Mesenchymal stem cell (in vitro differentiated cells and primary cell): ENCODE data around the gene RCN1. TPM values are rescaled to one million over a fixed set of nuclear protein-coding genes. Genes with fewer than 3 reads are reported as not detected.

Experiments used
- DNase-seq: peaks from one replicate; pipeline ENCODE4 v3.0.0-alpha.2; 2013
- H2AFZ ChIP-seq: one replicate; pipeline ENCODE4 v1.6.1; 2013; ENCODE audit warnings: low read depth, mild to moderate bottlenecking, control low read depth, inconsistent platforms, low read length, moderate library complexity
- H2AK5ac ChIP-seq: 2 replicates; pipeline ENCODE4 v1.6.1; 2013; ENCODE audit warnings: low read length, moderate library complexity, mild to moderate bottlenecking, inconsistent platforms; ENCODE audit not compliant: severe bottlenecking
- H2BK120ac ChIP-seq: one replicate; pipeline ENCODE4 v1.6.1; 2013; ENCODE audit warnings: low read depth, mild to moderate bottlenecking, inconsistent platforms, low read length, moderate library complexity
- H2BK12ac ChIP-seq, 2 experiments: one replicate each; pipeline ENCODE4 v1.6.1; 2013; ENCODE audit warnings: inconsistent platforms in 2 of 2, low read length in 2 of 2, mild to moderate bottlenecking in 2 of 2, moderate library complexity in 2 of 2, control low read depth in 1 of 2
- H2BK15ac ChIP-seq: one replicate; pipeline ENCODE4 v1.6.1; 2013; ENCODE audit warnings: mild to moderate bottlenecking, low read depth, inconsistent platforms; ENCODE audit not compliant: poor library complexity, severe bottlenecking
- H2BK5ac ChIP-seq: 2 replicates; pipeline ENCODE4 v1.6.1; 2013; ENCODE audit warnings: low read depth, mild to moderate bottlenecking, low read length, control low read depth, inconsistent platforms; ENCODE audit not compliant: poor library complexity, severe bottlenecking
- H3K14ac ChIP-seq, 2 experiments: one replicate each; pipeline ENCODE4 v1.6.1; 2013; ENCODE audit warnings: inconsistent platforms in 2 of 2, low read length in 2 of 2, control low read depth in 1 of 2, mild to moderate bottlenecking in 1 of 2, moderate library complexity in 1 of 2
- H3K18ac ChIP-seq, 2 experiments: one replicate each; pipeline ENCODE4 v1.6.1; 2013; ENCODE audit warnings: inconsistent platforms in 2 of 2, low read length in 2 of 2, control low read depth in 1 of 2, low read depth in 1 of 2, mild to moderate bottlenecking in 1 of 2
- H3K23ac ChIP-seq, 2 experiments: one replicate each; pipeline ENCODE4 v1.6.1; 2013; ENCODE audit warnings: inconsistent platforms in 2 of 2, low read length in 2 of 2, mild to moderate bottlenecking in 2 of 2, moderate library complexity in 2 of 2, control low read depth in 1 of 2
- H3K27ac ChIP-seq: 2 replicates; pipeline ENCODE4 v1.5.1; 2013; ENCODE audit warnings: mild to moderate bottlenecking, moderate library complexity, low read length, control low read depth, inconsistent platforms; ENCODE audit not compliant: poor library complexity, severe bottlenecking
- H3K27me3 ChIP-seq, 2 experiments: 2 replicates each; pipeline versions ENCODE4 v1.6.1 to v1.7.0; 2013; ENCODE audit warnings: low read length in 2 of 2, mild to moderate bottlenecking in 2 of 2, moderate library complexity in 2 of 2, control low read depth in 1 of 2, inconsistent platforms in 1 of 2; ENCODE audit not compliant: control insufficient read depth in 1 of 2, insufficient read depth in 1 of 2
- H3K36me3 ChIP-seq, 2 experiments: 2 replicates each; pipeline versions ENCODE4 v1.6.1 to v1.7.0; 2013; ENCODE audit warnings: low read length in 2 of 2, control low read depth in 1 of 2, inconsistent platforms in 1 of 2, low read depth in 1 of 2, mild to moderate bottlenecking in 1 of 2; ENCODE audit not compliant: insufficient read depth in 2 of 2, control insufficient read depth in 1 of 2
- H3K4ac ChIP-seq, 2 experiments: one replicate each; pipeline ENCODE4 v1.6.1; 2013; ENCODE audit warnings: inconsistent platforms in 2 of 2, low read length in 2 of 2, mild to moderate bottlenecking in 2 of 2, moderate library complexity in 2 of 2, control low read depth in 1 of 2, low read depth in 1 of 2
- H3K4me1 ChIP-seq: 2 replicates; pipeline ENCODE4 v1.6.1; 2013; ENCODE audit warnings: low read depth, low read length, control low read depth; ENCODE audit not compliant: control insufficient read depth, insufficient read depth
- H3K4me2 ChIP-seq: 2 replicates; pipeline ENCODE4 v1.6.1; 2013; ENCODE audit warnings: low read length, mild to moderate bottlenecking, inconsistent platforms; ENCODE audit not compliant: poor library complexity, severe bottlenecking
- H3K4me3 ChIP-seq, 2 experiments: 2 replicates each; pipeline versions ENCODE4 v1.5.1 to v1.7.0; 2013; ENCODE audit warnings: low read length in 2 of 2, mild to moderate bottlenecking in 2 of 2, control low read depth in 1 of 2, low read depth in 1 of 2; ENCODE audit not compliant: insufficient read depth in 1 of 2
- H3K79me1 ChIP-seq: replicated peaks from 2 replicates; pipeline ENCODE4 v1.6.1; 2013; ENCODE audit warnings: mild to moderate bottlenecking, control low read depth, low read length, inconsistent platforms; ENCODE audit not compliant: poor library complexity, severe bottlenecking
- H3K9ac ChIP-seq: 2 replicates; pipeline ENCODE4 v1.7.0; 2013; ENCODE audit warnings: mild to moderate bottlenecking, low read length, moderate library complexity
- H3K9me3 ChIP-seq: 2 replicates; pipeline ENCODE4 v1.7.0; 2013; ENCODE audit warnings: mild to moderate bottlenecking, low read length; ENCODE audit not compliant: control insufficient read depth
- H4K8ac ChIP-seq: one replicate; pipeline ENCODE4 v1.6.1; 2013; ENCODE audit warnings: inconsistent platforms, mild to moderate bottlenecking, low read length, moderate library complexity
- H4K91ac ChIP-seq: one replicate; pipeline ENCODE4 v1.6.1; 2013; ENCODE audit warnings: mild to moderate bottlenecking, low read length, inconsistent platforms
- WGBS: methylation state at CpG from one replicate; pipeline ENCODE4 v1.1.7; 2013; ENCODE audit warnings: mixed read lengths; 5-methylcytosine and 5-hydroxymethylcytosine counted together
- polyA plus RNA-seq, 2 experiments: library from polyadenylated mRNA; stranded (reverse); fragments of 200-250 nt; gene quantifications; one replicate each; pipeline ENCODE4 v1.2.3, GENCODE V29; 2013

Gene RCN1
- polyA plus RNA-seq (2013, experiment 1 of 2) = 505 TPM
- polyA plus RNA-seq (2013, experiment 2 of 2) = 505 TPM

DNA sequence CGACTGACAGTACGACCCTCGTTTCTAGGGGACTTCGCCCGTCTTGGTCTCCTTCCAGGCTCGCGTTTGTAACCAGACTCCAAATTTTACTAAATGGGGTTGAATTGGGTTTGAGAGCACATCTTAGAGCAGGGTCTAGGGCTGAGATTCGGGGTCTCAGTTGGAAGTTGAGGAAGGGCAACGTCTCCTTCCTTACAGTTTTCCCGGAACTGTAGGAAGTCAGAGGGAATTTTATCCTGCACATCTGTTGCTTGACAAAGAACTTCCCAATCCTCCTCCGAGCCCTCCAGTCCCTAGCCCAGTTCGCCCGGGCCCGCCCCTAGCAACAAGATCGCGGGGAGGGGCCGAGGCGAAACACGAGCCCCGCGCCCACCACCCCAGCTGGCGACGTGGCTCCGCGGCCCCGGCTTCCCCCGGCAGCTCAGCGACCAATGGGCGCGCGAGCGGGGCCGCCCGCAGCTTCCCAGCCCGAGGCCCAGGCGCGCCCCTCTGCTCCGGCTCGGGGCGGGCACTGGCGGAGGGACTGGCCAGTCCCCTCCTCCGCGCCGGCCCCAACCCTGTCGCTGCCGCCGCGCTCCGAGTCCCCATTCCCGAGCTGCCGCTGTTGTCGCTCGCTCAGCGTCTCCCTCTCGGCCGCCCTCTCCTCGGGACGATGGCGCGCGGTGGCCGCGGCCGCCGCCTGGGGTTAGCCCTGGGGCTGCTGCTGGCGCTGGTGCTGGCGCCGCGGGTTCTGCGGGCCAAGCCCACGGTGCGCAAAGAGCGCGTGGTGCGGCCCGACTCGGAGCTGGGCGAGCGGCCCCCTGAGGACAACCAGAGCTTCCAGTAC lies at the start of gene RCN1:
Gene RCN1 (plus strand): TSS at position 530 of the 826 bp plus-strand sequence. CDS start 123 bp downstream, at position 653.
- Histone ChIP-seq H2AFZ (no peak within 1 kb of the TSS), H3K79me1 (peaks cover 2% of the 10 kb centered on the region), H3K27me3 (no peaks in the 10 kb centered on the region), H3K14ac (peak within 1 kb of the TSS in 1 of 2 experiments; percentile 78), H2BK120ac (peak within 1 kb of the TSS; percentile 50), H3K27ac (peak within 1 kb of the TSS; percentile 90), H3K36me3 (no peaks in the 10 kb centered on the region), H3K18ac (peak within 1 kb of the TSS; percentile 88 to 95), H3K4ac (peak within 1 kb of the TSS; percentile 88 to 96), H3K4me2 (peak within 1 kb of the TSS; percentile 64), H4K91ac (peak within 1 kb of the TSS; percentile 87), H3K9me3 (no peaks in the 10 kb centered on the region), H3K4me1 (peaks cover 22% of the 10 kb centered on the region), H3K23ac (peak within 1 kb of the TSS; percentile 51 to 57), H3K4me3 (peak within 1 kb of the TSS; percentile 76 to 82), H2AK5ac (peak within 1 kb of the TSS; percentile 14), H2BK12ac (peak within 1 kb of the TSS in 1 of 2 experiments; percentile 65), H3K9ac (peak within 1 kb of the TSS; percentile 94), H2BK5ac (peak within 1 kb of the TSS; percentile 86), H2BK15ac (peak within 1 kb of the TSS; percentile 73), H4K8ac (peak within 1 kb of the TSS; percentile 90)
- peak; percentile 91 for DNase-seq
- 4% methylated on average over 30 of the region's 79 CpGs for WGBS

DNA sequence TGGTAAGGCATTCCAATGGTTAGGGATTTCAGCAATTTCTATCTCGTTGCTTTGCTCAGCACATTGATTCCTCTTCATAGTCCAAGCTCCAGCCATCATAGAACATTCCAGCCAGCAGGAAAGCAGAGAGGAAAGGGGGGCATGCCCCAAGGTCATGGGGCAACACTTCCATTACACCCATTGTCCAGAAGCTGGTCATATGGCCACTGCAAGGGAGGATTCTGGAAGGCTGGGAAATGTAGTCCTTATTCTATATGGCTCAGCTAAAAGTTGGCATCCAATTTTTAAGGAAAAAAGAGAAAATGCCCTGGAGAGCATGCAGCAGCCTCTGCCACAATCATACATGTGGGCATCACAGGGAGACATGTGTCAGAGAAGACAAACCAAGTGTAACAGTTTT lies 47.1 kb upstream of the RCN1 start:
- H3K27me3 ChIP-seq = peaks cover 10 to 21% of the 10 kb centered on the region in 2 experiments
- no peak for DNase-seq
- H3K14ac ChIP-seq = no peak overlapping the region
- H3K4me1 ChIP-seq = no peaks in the 10 kb centered on the region
- H2BK12ac ChIP-seq = no peak overlapping the region
- WGBS = 31% methylated on average over 1 of the region's 1 CpG
- no peaks in the 10 kb centered on the region for H3K36me3 ChIP-seq
- H4K8ac ChIP-seq = no peak overlapping the region
- H3K23ac ChIP-seq = no peak overlapping the region
- no peak overlapping the region for H2AFZ ChIP-seq
- no peak overlapping the region for H4K91ac ChIP-seq
- H2BK5ac ChIP-seq = no peak overlapping the region
- no peak overlapping the region for H3K27ac ChIP-seq
- H3K18ac ChIP-seq = no peak overlapping the region
- no peaks in the 10 kb centered on the region for H3K9me3 ChIP-seq
- H3K9ac ChIP-seq = no peak overlapping the region
- H3K4me3 ChIP-seq = no peak overlapping the region
- H2AK5ac ChIP-seq = no peak overlapping the region
- no peak overlapping the region for H3K4ac ChIP-seq
- H3K4me2 ChIP-seq = no peak overlapping the region
- no peaks in the 10 kb centered on the region for H3K79me1 ChIP-seq
- no peak overlapping the region for H2BK120ac ChIP-seq
- H2BK15ac ChIP-seq = no peak overlapping the region

DNA sequence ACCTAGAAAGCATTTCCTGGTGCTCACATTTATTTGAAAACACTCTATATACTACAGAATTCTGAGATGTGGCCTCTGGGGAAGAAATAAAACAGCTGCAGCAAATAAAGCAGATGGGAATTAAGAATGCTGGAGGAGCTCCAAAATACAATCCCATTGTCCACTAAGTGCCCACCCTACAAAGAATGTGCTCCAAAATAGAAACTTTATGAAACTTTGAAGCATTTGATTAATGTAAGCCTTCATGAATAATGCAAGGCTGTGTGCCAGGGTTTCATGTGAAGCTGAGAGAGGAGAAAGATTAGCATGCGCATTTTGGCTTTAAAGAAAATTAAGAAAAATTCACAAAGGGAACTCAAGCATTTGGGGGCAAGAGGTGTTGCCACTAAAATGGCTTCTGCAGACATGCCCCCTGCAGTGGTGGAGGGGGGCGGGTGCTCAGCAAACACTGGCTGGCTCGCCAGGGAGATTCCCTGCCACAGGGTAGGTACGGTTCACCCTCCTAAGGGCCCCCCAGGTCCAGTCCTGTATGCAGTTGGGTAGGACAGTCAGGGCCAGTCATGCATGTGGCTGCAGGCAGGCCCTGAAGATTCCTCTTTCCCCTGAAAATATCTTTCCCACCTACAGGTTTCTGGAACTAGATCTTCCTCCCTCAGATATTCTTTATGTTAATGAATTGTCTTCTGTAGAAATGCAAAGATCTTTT lies 46.6 kb upstream of the RCN1 start:
- Histone ChIP-seq H3K4me3 (no peak overlapping the region), H2AK5ac (no peak overlapping the region), H3K9me3 (no peaks in the 10 kb centered on the region), H3K23ac (no peak overlapping the region), H3K18ac (no peak overlapping the region), H2BK120ac (no peak overlapping the region), H4K8ac (no peak overlapping the region), H3K79me1 (no peaks in the 10 kb centered on the region), H4K91ac (no peak overlapping the region), H3K27ac (no peak overlapping the region), H2AFZ (no peak overlapping the region), H2BK15ac (no peak overlapping the region), H2BK12ac (no peak overlapping the region), H3K14ac (no peak overlapping the region), H3K9ac (no peak overlapping the region), H3K4me2 (no peak overlapping the region), H3K36me3 (no peaks in the 10 kb centered on the region), H3K4me1 (no peaks in the 10 kb centered on the region), H3K27me3 (peaks cover 12 to 23% of the 10 kb centered on the region in 2 experiments), H2BK5ac (no peak overlapping the region), H3K4ac (no peak overlapping the region)
- DNase-seq = no peak
- WGBS = 84% methylated on average over 4 of the region's 4 CpGs

DNA sequence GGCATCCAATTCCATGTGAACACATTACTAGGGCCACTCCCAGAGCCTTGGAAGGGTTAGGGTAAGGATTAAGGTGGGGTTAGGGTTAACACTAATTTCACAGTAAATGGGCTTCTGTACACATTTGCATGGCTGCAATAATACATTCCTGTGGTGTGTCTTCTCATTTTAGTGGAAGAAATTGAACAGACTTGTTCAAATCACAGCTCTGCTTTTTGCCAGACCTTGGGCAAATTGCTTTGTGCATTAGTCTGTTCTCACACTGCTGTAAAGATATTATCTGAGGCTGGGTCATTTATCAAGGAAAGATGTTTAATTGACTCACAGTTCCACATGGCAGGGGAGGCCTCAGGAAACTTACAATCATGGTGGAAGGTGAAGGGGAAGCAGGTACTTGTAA lies 45.4 kb upstream of the RCN1 start:
- no peak overlapping the region for H3K23ac ChIP-seq
- no peak overlapping the region for H2BK12ac ChIP-seq
- no peak overlapping the region for H3K4ac ChIP-seq
- DNase-seq = no peak
- H3K4me3 ChIP-seq = no peak overlapping the region
- no peak overlapping the region for H4K91ac ChIP-seq
- H4K8ac ChIP-seq = no peak overlapping the region
- H2BK15ac ChIP-seq = no peak overlapping the region
- no peaks in the 10 kb centered on the region for H3K9me3 ChIP-seq
- no peak overlapping the region for H3K14ac ChIP-seq
- no peak overlapping the region for H3K27ac ChIP-seq
- no peaks in the 10 kb centered on the region for H3K4me1 ChIP-seq
- no peak overlapping the region for H2AFZ ChIP-seq
- no peaks in the 10 kb centered on the region for H3K36me3 ChIP-seq
- H2AK5ac ChIP-seq = no peak overlapping the region
- H3K27me3 ChIP-seq = peaks cover 13 to 33% of the 10 kb centered on the region in 2 experiments
- no peak overlapping the region for H2BK120ac ChIP-seq
- H2BK5ac ChIP-seq = no peak overlapping the region
- H3K18ac ChIP-seq = no peak overlapping the region
- H3K4me2 ChIP-seq = no peak overlapping the region
- no peaks in the 10 kb centered on the region for H3K79me1 ChIP-seq
- no peak overlapping the region for H3K9ac ChIP-seq
